PFSK-1 (cell line): ENCODE data around the gene TMC7.

ENCODE experiments used
- FOXP2 ChIP-seq: optimal IDR thresholded peaks from 2 replicates; pipeline ENCODE3; 2011; ENCODE audit warnings: borderline replicate concordance, control low read depth, inconsistent platforms; ENCODE audit not compliant: insufficient read depth; ENCODE audit errors: extremely low read length, extremely low read depth
- POLR2AphosphoS5 ChIP-seq: IDR thresholded peaks from 2 replicates; pipeline ENCODE4 v1.6.1; 2012; ENCODE audit warnings: low read depth, mild to moderate bottlenecking, control low read depth, low read length, moderate library complexity
- REST ChIP-seq, 2 experiments: IDR thresholded peaks; 2 replicates each; pipeline versions ENCODE4 v1.6.1 to v1.8.0; 2011 to 2012; ENCODE audit warnings: low read depth in 2 of 2, low read length in 2 of 2, control low read depth in 1 of 2, inconsistent platforms in 1 of 2, mild to moderate bottlenecking in 1 of 2, moderate library complexity in 1 of 2; ENCODE audit not compliant: insufficient read depth in 1 of 2
- TAF1 ChIP-seq: IDR thresholded peaks from 2 replicates; pipeline ENCODE4 v1.6.1; 2012; ENCODE audit warnings: low read length, control low read depth, borderline replicate concordance; ENCODE audit not compliant: insufficient read depth

GRCh38 chr16:19102187-19102872 is 118.6 kb downstream of the TMC7 start:
- TF ChIP-seq TAF1 (no peak), POLR2AphosphoS5 (no peak), FOXP2 (no peak), REST (IDR thresholded peaks at IDR 0.05; ENCODE audit: insufficient read depth in 1 of 2, low read depth in 2 of 2, low read length in 2 of 2) (no peak)
